Measurements from ENCODE around the gene FNDC11.
"Not testable (repeated sequence)": the region's sequence is repeated elsewhere in the genome, so short reads cannot be mapped to it uniquely, and the experiment has no call there.

Gene FNDC11

DNA sequence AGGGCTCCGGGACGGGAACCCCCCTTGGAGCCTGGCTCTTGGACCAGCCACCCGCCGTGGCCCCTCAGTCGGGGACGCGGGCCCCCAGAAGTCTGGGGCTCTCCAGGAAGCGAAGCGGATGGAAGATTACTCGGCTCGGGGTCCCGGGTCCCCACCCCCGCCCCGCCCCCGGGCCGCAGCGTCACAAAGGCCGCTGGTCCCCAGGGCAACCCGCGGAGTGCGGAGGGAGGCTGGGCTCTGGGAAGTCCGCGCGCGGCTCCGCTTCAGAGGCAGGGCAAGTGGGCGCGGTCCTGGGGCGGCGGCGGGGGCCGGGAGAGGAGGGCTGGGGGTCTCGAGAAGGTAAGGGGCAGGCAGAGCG is at the start of gene FNDC11:
Gene FNDC11, plus strand, starts transcription at position 227 of the 358 bp plus-strand sequence. CDS start 1,505 bp downstream, outside the sequence.
- DNase-seq: peak; percentile 59 to 64

- DNase-seq: no peak
These were observed 49.3 kb upstream of the FNDC11 start for GRCh38 chr20:63504642-63505041.

GRCh38 chr20:63505281-63505680 is 48.7 kb upstream of the FNDC11 start:
- no peak for DNase-seq

- DNase-seq: no peak
These were observed 48.2 kb upstream of the FNDC11 start for GRCh38 chr20:63505723-63506122.

- DNase-seq: no peak
These were observed 46.7 kb upstream of the FNDC11 start for GRCh38 chr20:63507083-63507743.

DNA sequence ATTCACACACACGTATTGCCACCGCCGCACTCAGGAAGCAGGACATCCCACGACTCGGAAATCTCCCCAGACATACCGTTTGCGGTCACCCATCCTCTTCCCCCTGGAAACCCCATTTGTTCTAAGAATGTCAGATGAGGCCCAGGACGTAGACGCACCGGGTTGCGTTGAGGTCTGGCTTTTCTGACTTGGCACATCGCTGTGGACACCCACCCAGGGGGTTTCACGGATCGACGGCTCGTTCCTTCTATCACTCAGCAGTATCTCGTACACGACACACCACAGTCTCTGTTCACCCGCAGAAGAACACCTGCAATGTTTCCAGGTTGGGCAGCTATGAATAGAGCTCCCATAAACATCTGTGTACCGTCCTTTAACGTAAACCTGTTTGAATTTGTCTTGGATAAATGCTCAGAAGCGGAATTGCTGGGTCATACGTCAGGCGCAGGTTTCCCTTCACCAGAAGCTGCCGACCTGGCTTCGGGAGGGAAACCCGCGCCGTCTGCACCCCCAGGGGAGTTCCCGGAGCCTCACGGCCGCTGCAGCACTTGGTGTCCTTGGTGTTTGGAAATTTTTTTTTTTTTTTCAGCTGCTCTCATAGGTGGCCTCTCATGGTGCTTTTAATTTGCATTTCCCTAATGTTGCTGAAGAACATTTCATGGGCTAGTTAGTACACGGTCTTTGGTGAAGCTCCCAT is 45.7 kb upstream of the FNDC11 start:
- DNase-seq: no peak

GRCh38 chr20:63509088-63509564 is 44.8 kb upstream of the FNDC11 start:
- no peak for DNase-seq

GRCh38 chr20:63513207-63513606 is 40.8 kb upstream of the FNDC11 start:
- DNase-seq: no peak

GRCh38 chr20:63514520-63514919 is 39.4 kb upstream of the FNDC11 start:
- not testable (repeated sequence) for DNase-seq

- DNase-seq: no peak
These were observed 36.3 kb upstream of the FNDC11 start for GRCh38 chr20:63517376-63518309.

GRCh38 chr20:63518351-63518861 is 35.6 kb upstream of the FNDC11 start:
- no peak for DNase-seq

DNA sequence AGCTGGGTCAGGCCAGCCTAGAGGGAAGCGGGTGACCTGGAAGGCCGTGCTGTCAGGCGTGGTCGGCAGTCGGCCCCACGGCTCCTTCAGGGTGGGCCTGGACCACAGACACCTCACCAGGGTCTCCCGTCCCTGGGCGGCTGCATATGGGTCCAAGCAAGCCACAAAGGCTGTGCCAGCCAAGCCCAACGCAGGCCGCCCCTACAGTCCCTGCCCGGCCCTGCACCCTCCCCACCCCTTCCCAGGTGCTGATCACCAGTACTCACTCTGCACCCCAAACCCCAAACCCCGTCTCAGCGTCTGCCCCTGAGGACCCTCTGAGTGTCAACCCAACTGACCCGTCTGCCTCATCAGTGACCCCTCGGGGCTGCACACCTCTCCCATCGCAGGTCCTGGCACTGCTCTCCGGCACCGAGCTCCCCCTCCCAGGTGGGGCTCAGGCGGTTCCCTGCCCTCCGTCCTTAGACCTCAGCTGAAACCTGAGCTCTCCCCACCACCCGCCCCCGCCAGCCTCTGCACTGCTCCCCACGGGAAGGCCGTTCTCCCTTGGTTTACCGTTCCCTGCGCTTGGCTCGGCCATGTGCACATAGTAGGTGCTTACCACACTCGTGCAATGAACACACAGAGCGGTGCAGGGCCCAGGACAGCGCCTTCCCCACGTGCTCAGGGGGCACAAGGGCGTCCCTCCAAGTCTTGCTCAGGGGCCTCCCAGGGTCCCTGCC is 34.9 kb upstream of the FNDC11 start:
- no peak for DNase-seq

DNA sequence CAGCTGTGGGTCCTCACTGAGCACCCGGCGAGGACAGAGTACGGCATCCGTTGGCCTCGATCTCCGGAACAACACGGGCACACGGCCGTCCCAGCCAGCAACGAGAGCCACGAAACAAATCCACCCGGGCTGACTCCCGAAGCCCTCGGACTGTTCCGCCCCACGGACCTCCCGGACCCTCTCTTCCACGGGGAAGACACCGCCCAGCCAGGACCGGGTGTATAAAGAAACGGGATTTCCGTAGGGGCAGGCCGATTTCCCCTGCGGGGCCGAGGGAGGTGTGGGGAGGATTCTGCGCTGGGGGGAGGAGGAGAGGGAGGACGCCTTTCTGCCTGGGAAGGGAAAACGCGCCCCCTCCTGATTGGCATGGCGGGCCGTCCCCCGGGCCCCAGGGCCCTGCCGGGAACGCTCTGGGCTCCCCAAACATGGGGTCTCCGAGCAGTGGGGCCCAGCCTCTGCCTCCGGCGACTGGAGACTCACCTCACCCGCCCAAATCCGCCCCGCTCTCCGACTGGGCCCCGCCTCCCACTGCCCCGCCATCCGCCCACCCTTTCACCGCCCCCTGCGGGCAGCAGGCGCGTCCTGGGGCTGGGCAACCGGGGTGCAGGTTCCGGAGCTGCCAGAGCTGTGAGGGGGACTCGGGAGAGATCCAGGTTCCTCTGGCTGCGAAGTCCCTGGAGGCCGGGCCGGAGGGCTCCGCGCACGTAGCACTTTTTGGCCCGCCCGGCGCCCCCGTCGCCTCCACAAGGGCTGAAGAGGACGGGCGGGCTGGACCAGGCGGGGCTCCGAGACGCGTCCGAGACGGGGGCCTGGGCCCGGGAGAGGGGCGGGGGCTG is 34.1 kb upstream of the FNDC11 start:
- DNase-seq: peak; percentile 56 to 69

DNA sequence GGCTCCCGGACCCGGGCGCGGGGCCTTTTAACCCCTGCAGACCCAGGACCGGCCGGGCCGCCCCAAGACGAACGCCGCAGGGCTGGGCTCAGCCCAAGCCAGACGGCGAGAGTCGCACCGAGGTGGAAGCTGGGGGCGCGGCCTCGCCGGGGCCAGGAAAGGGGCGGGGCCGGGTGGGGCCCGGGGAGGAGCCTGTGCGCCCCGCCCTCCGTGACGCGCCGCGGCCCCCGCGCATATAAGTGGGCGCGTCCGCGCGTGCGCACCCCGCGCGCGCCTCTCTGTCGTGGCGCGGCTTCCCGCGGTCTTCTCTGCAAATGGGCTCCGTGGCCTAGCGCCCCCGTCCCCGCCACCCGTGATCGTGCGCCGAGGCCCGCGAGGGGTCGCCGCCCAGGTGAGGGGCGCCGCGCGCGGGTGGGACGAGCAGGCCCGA is 33.4 kb upstream of the FNDC11 start, which contains the start of gene PPDPF:
Gene PPDPF, plus strand, starts transcription at position 262 of the 430 bp plus-strand sequence. CDS start 544 bp downstream, outside the sequence.
- DNase-seq: peak; percentile 80 to 87

- DNase-seq: peak; percentile 63 to 66
These were observed 32.9 kb upstream of the FNDC11 start for GRCh38 chr20:63520934-63521601.

- DNase-seq: no peak
These were observed 32.4 kb upstream of the FNDC11 start for GRCh38 chr20:63521602-63522001.

DNA sequence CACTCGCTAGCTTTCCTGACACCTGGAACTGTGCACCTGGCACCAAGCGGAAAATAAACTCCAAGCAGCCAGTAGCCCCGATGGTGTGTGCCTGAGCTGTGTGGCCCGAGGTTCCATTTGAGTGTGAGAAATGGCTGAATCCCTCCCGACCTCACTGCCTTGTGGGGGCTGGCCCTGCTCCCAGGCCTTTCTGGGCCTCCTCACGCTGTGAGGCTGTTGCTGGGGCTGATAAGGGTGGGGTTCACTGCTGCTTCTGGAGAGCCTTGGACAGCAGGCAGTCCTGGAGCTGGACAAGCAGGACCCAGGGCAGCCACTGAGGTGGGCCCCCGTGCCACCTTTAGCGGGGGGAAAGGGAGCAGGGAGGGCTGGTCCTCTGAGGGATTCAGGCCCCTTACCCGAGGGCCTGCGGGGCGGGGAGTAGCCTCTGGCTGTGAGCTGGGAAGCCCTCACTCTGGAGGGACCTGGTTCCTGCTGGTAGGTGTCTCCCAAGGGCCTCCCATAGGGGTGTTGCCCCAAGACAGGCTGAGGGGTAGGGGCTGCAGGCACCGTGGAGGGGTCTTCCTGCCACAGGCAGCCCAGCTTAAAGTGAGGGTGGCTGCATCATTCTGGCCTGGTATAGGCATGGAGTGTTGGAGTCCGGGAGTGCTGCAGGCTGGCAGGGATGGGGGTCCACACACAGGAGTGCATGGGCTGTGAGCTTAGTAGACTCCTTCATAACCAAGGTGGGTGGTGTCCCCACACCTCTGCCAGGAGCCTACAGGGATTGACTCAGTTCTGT is 31.7 kb upstream of the FNDC11 start:
- DNase-seq: no peak

- no peak for DNase-seq
These were observed 30.9 kb upstream of the FNDC11 start for GRCh38 chr20:63522981-63523611.

DNA sequence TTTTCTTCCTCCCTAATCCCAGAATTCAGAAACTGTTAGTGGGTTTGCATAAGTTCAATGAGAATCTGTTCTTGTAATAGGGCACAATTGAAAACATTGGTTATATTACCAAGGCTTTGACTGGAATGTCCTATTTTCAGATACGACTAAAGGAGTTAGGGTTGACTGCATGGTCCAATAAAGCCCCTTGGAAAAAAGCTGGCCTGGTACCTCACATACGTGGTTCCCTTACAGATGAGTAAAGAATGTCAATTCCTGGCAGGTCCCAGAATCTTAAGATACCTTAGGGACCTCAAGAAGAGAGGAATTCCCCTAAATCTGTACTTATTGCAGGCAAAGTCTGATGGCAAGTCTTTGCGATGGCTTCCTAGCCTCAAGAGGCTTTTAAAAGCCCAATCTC is 28.8 kb upstream of the FNDC11 start:
- no peak for DNase-seq
